Astrocyte (in vitro differentiated cells and primary cell): ENCODE data around the gene IFNB1. TPM values are rescaled to one million over a fixed set of nuclear protein-coding genes. Genes with fewer than 3 reads are reported as not detected.

Experiments
- DNase-seq: peaks from one replicate; pipeline ENCODE4 v3.0.0-alpha.2; 2010; ENCODE audit warnings: low read depth
- FAIRE-seq: peaks from 2 replicates; lab custom pipeline; 2011; peaks lifted over from hg19 to GRCh38; lab: Jason Lieb, UNC
- H2AFZ ChIP-seq: 2 replicates; pipeline ENCODE4 v1.6.0; 2012; ENCODE audit warnings: low read depth, low read length, inconsistent platforms
- H3K27ac ChIP-seq: 2 replicates; pipeline ENCODE4 v1.5.1; 2011; ENCODE audit warnings: low read depth, low read length, inconsistent platforms
- H3K27me3 ChIP-seq: 2 replicates; pipeline ENCODE4 v1.6.0; 2011; ENCODE audit warnings: low read length, inconsistent platforms; ENCODE audit not compliant: insufficient read depth
- H3K36me3 ChIP-seq: 2 replicates; pipeline ENCODE4 v1.5.1; 2011; ENCODE audit warnings: low read length, inconsistent platforms; ENCODE audit not compliant: insufficient read depth
- H3K4me1 ChIP-seq: 2 replicates; pipeline ENCODE4 v1.5.1; 2011; ENCODE audit warnings: low read length, inconsistent platforms; ENCODE audit not compliant: insufficient read depth
- H3K4me2 ChIP-seq: 2 replicates; pipeline ENCODE4 v1.6.0; 2012; ENCODE audit warnings: low read length, inconsistent platforms
- H3K4me3 ChIP-seq: 2 replicates; pipeline ENCODE4 v1.5.1; 2011; ENCODE audit warnings: low read depth, mild to moderate bottlenecking, low read length, inconsistent platforms; ENCODE audit not compliant: insufficient read depth
- H3K79me2 ChIP-seq: 2 replicates; pipeline ENCODE4 v1.6.0; 2012; ENCODE audit warnings: mild to moderate bottlenecking, low read length, inconsistent platforms; ENCODE audit not compliant: insufficient read depth
- H3K9ac ChIP-seq: 2 replicates; pipeline ENCODE4 v1.6.0; 2012; ENCODE audit warnings: mild to moderate bottlenecking, low read length, inconsistent platforms
- H3K9me3 ChIP-seq: 2 replicates; pipeline ENCODE4 v1.5.1; 2012; ENCODE audit warnings: low read depth, mild to moderate bottlenecking, low read length, inconsistent platforms; ENCODE audit not compliant: insufficient read depth
- H4K20me1 ChIP-seq: 2 replicates; pipeline ENCODE4 v1.6.0; 2012; ENCODE audit warnings: low read length, inconsistent platforms; ENCODE audit not compliant: insufficient read depth
- H3K27ac Mint-ChIP-seq: one replicate; pipeline ENCODE4 v1.8.0; 2021; ENCODE audit warnings: mild to moderate bottlenecking, mixed read lengths; ENCODE audit not compliant: unreplicated experiment
- H3K27me3 Mint-ChIP-seq: one replicate; pipeline ENCODE4 v1.8.0; 2021; ENCODE audit warnings: low read depth, mixed read lengths; ENCODE audit not compliant: unreplicated experiment
- H3K36me3 Mint-ChIP-seq: one replicate; pipeline ENCODE4 v1.8.0; 2021; ENCODE audit warnings: low read depth, mixed read lengths; ENCODE audit not compliant: unreplicated experiment
- H3K4me1 Mint-ChIP-seq: one replicate; pipeline ENCODE4 v1.8.0; 2021; ENCODE audit warnings: low read depth, mixed read lengths; ENCODE audit not compliant: unreplicated experiment
- H3K4me3 Mint-ChIP-seq: one replicate; pipeline ENCODE4 v1.8.0; 2021; ENCODE audit warnings: mild to moderate bottlenecking, moderate library complexity, mixed read lengths; ENCODE audit not compliant: unreplicated experiment
- H3K9me3 Mint-ChIP-seq: one replicate; pipeline ENCODE4 v1.8.0; 2021; ENCODE audit warnings: mild to moderate bottlenecking, mixed read lengths; ENCODE audit not compliant: unreplicated experiment
- CTCF ChIP-seq: IDR thresholded peaks from 2 replicates; pipeline ENCODE4 v1.5.1; 2011; ENCODE audit warnings: low read depth, mild to moderate bottlenecking, inconsistent platforms, low read length, moderate library complexity; ENCODE audit not compliant: insufficient read depth
- EZH2 ChIP-seq: IDR thresholded peaks from 2 replicates; pipeline ENCODE4 v1.6.1; 2012; ENCODE audit warnings: mild to moderate bottlenecking, low read length, inconsistent platforms; ENCODE audit not compliant: insufficient read depth
- total RNA-seq: library from RNA; stranded (reverse); gene quantifications from 2 replicates; pipeline ENCODE4 v1.2.1, GENCODE V29; 2021

Gene IFNB1
- total RNA-seq, 1 donor from 2014 or later: 2.5 TPM

- H3K9me3 ChIP-seq: no peaks in the 10 kb centered on the region
- no peaks in the 10 kb centered on the region for H3K36me3 Mint-ChIP-seq
- FAIRE-seq (no peak), DNase-seq (no peak)
- H3K9me3 Mint-ChIP-seq: peaks cover 9% of the 10 kb centered on the region
- no peaks in the 10 kb centered on the region for H3K27me3 Mint-ChIP-seq
- H3K27ac ChIP-seq: no peak overlapping the region
- no peak overlapping the region for H3K9ac ChIP-seq
- H3K4me1 ChIP-seq: no peaks in the 10 kb centered on the region
- no peaks in the 10 kb centered on the region for H3K79me2 ChIP-seq
- H3K36me3 ChIP-seq: no peaks in the 10 kb centered on the region
- H4K20me1 ChIP-seq: no peaks in the 10 kb centered on the region
- no peak overlapping the region for H3K4me3 Mint-ChIP-seq
- TF ChIP-seq CTCF: no peak
- no peak for TF ChIP-seq EZH2
- H3K4me3 ChIP-seq: no peak overlapping the region
- no peak overlapping the region for H3K4me2 ChIP-seq
- no peaks in the 10 kb centered on the region for H3K27me3 ChIP-seq
- no peaks in the 10 kb centered on the region for H3K4me1 Mint-ChIP-seq
- no peak overlapping the region for H3K27ac Mint-ChIP-seq
- H2AFZ ChIP-seq: no peak overlapping the region
Measured at GRCh38 chr9:21086538-21086937, 8.8 kb upstream of the IFNB1 start.

- FAIRE-seq: no peak
- no peaks in the 10 kb centered on the region for H3K36me3 ChIP-seq
- H3K27ac ChIP-seq: no peak overlapping the region
- DNase-seq: no peak
- no peak for TF ChIP-seq CTCF
- no peaks in the 10 kb centered on the region for H3K27me3 Mint-ChIP-seq
- H3K4me3 ChIP-seq: no peak overlapping the region
- no peaks in the 10 kb centered on the region for H3K79me2 ChIP-seq
- H3K36me3 Mint-ChIP-seq: no peaks in the 10 kb centered on the region
- H4K20me1 ChIP-seq: no peaks in the 10 kb centered on the region
- H3K9ac ChIP-seq: no peak overlapping the region
- no peaks in the 10 kb centered on the region for H3K9me3 ChIP-seq
- H2AFZ ChIP-seq: no peak overlapping the region
- peaks cover 9% of the 10 kb centered on the region for H3K9me3 Mint-ChIP-seq
- no peaks in the 10 kb centered on the region for H3K4me1 ChIP-seq
- no peak overlapping the region for H3K4me3 Mint-ChIP-seq
- no peak overlapping the region for H3K4me2 ChIP-seq
- H3K27ac Mint-ChIP-seq: no peak overlapping the region
- no peaks in the 10 kb centered on the region for H3K4me1 Mint-ChIP-seq
- H3K27me3 ChIP-seq: no peaks in the 10 kb centered on the region
Measured at GRCh38 chr9:21085005-21085404, 7.3 kb upstream of the IFNB1 start.

DNA sequence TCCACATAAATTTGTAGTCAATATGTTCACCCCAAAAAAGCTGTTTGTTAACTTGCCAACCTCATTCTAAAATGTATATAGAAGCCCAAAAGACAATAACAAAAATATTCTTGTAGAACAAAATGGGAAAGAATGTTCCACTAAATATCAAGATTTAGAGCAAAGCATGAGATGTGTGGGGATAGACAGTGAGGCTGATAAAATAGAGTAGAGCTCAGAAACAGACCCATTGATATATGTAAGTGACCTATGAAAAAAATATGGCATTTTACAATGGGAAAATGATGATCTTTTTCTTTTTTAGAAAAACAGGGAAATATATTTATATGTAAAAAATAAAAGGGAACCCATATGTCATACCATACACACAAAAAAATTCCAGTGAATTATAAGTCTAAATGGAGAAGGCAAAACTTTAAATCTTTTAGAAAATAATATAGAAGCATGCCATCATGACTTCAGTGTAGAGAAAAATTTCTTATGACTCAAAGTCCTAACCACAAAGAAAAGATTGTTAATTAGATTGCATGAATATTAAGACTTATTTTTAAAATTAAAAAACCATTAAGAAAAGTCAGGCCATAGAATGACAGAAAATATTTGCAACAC, 6.6 kb upstream of the IFNB1 start:
- Mint-ChIP-seq H3K27ac (no peak overlapping the region), H3K4me1 (no peaks in the 10 kb centered on the region), H3K9me3 (peaks cover 9% of the 10 kb centered on the region), H3K36me3 (no peaks in the 10 kb centered on the region), H3K4me3 (no peak overlapping the region), H3K27me3 (no peaks in the 10 kb centered on the region)
- no peak overlapping the region for H3K4me2 ChIP-seq
- no peak overlapping the region for H3K27ac ChIP-seq
- no peaks in the 10 kb centered on the region for H3K4me1 ChIP-seq
- no peak overlapping the region for H2AFZ ChIP-seq
- no peaks in the 10 kb centered on the region for H3K9me3 ChIP-seq
- no peak overlapping the region for H3K9ac ChIP-seq
- no peaks in the 10 kb centered on the region for H3K79me2 ChIP-seq
- H4K20me1 ChIP-seq: no peaks in the 10 kb centered on the region
- H3K4me3 ChIP-seq: no peak overlapping the region
- no peak for TF ChIP-seq EZH2
- no peak for TF ChIP-seq CTCF
- no peak for FAIRE-seq
- H3K27me3 ChIP-seq: no peaks in the 10 kb centered on the region
- DNase-seq: no peak
- H3K36me3 ChIP-seq: no peaks in the 10 kb centered on the region
